ENCODE results near the gene SPON1.
"Not testable (repeated sequence)": the region's sequence is repeated elsewhere in the genome, so short reads cannot be mapped to it uniquely, and the experiment has no call there.

Gene SPON1

DNA sequence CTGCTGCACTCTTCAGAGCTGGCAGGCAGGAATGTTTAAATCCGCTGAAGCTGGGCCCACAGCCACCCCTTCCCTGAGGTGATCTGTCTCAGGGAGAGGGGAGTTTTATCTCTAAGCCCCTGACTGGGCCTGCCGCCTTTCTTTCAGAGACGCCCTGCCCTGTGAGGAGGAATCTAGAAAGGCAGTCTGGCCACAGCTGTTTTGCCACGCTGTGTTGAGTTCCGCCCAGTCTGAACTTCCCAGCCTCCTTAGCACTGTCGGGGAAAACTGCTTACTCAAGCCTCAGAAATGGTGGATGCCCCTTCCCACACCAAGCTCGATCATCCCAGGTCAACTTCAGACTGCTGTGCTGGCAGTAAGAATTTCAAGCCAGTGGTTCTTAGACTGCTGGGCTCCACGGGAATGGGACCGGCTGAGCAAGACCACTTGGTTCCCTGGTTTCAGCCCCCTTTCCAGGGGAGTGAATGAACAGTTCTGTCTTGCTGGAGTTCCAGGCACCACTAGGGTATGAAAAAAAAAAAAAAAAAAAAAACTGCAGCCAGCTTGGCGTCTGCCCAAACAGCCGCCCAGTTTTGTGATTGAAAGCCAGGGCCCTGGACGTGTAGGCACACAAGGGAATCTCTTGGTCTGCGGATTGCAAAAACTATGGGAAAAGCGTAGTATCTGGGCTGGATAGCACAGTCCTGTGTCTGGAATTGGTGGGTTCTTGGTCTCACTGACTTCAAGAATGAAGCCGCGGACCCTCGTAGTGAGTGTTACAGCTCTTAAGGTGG is 127.4 kb downstream of the SPON1 start:
- DNase-seq (ENCODE audit: low spot score) = no peak

DNA sequence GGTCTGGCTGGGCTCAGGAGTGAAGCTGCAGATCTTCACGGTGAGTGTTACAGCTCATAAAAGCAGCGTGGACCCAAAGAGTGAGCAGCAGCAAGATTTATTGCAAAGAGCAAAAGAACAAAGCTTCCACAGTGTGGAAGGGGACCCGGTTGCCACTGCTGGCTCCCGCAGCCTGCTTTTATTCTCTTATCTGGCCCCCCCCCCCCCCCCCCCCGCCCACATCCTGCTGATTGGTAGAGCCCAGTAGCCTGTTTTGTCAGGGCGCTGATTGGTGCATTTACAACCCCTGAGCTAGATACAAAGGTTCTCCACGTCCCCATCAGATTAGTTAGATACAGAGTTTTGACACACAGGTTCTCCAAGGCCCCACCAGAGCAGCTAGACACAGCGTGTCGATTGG is 128.1 kb downstream of the SPON1 start:
- not testable (repeated sequence) for DNase-seq (ENCODE audit: low spot score)

DNA sequence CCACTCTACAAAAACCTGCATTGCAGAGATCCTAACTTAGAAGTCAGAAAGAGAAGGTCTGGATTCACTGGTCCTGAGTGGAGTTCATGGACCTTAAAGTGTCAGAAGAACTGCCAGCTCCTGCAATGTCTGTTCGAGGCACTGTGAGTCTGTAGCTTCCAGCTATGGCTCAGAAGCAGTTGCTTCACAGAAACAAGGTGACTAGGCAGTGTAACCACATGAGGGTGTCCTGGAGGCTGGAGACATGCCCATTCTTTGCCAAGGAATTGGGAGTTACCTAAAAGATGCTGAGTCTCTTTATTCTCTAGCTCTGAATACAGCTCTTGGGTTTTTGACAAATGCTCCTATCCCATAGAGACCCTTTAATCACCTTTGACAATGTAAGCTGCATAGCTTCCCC is 130.5 kb downstream of the SPON1 start:
- DNase-seq (ENCODE audit: low spot score) = no peak

DNA sequence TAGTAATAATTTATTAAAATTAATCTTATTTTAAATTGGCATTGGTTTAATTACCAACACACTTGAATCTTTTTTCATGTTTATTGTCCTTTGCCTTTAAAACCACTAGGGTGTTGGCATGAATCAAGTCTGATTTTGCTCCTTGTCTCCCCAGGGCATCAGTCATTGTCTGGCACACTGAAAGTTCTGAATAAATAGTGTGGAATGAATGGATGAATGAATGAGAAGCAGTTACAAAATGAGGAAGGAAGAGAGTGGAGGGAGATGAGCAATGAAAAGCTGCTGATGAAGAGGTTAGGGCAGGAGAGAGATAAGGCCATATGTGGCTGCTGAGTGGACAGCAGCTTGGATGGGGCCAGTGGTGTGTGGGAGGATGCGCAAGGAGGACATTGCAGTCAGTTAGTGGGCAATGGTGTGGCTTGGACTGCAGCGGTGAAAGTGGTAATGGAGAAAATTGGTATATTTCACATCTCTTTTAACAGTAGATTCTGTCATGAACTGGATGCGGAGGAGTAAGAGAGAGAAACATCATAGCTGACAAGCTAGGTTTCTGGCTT is 132.0 kb downstream of the SPON1 start:
- no peak for DNase-seq (ENCODE audit: low spot score)

DNA sequence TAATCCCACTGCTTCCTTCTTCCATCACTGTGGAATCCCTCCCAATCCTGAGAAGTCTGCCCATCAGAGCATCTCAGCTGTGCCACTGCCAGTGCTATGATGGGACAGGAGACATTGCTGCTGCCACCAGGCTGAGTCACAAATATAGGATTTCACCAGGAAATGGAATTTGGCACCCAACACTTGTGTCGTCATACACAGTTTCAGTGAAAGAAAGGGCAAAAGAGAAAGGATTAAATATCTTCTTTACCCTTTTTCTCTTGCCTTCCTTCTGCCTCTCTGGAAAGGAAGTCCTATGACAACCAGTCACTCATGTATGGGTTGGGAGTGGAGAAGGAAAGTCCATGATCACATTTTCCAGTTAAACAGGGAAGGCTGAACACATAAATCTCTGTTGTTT is 133.4 kb downstream of the SPON1 start:
- no peak for DNase-seq (ENCODE audit: low spot score)

DNA sequence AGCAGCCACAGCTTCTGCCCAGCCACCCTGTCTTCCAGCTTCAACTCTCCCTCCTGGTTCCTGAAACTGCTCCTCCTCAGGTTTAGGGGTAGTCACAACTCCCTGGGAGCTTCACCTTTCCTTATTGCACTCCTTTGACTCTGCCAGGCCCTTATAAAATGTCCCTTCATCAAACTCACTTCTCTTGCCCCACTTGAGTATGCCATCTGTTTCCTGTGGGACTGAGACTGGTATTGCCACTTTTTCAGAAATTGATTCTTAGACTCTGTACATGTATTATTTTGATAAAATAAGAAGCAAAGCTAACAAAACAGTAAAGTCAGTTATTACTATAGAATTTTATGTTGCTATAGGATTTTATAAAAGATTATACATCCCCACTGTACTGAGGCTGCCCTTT is 134.1 kb downstream of the SPON1 start:
- DNase-seq (ENCODE audit: low spot score) = no peak

DNA sequence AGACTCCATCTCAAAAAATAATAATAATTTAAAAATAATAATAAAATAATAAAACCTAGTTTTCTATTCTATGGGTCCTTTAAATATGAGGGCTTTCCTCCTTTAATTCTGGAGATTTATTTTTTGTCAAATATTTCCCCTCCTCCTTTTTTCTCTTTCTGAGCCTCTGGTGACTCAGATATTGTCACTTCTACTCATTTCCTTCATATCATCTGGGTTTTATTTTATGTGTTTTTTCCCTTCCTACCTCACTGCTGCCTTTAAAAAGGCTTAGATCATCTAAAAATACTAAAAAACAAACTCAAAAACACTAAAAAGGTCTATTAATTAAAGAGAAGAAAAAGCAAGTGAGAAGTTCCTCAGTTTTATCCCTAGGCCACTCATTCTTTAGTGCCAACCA is 138.9 kb downstream of the SPON1 start:
- no peak for DNase-seq (ENCODE audit: low spot score)

DNA sequence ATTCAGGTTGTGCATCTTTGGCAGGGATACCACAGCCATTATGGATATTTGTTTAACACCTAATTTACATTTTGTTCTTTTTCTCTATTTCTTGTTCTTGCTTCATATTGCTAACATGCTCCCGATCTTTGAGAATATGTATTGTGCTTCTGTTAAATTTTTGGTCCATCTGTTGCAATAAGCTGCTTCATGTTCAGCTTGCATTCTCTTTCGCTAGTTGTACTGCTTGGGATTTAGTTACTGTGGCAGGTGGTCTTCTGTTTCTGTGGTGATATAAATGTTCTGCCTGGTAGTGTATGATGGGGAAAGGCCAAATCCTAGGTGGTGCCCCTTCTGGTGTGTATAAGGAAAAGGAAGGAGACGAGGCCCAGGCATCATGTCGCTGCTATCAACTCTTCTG is 140.2 kb downstream of the SPON1 start:
- DNase-seq (ENCODE audit: low spot score) = no peak

DNA sequence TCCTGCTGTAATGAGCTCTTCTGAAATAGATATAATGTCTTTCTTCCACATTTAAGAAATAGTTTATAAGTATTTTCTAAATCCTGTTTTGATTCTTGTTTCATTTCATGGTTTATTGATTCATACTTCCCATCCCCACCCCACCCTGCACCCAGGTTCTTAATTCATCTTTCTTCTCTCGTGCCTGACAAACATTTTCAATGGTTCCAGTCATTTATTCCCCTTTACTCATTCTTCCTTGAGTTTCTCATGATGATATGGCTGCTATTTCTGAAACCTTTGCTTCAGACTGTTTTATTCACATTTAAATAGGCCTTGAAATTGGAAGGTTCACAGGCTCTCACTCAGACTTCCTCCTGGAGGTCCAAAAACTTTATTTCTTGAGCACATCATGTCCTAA is 142.9 kb downstream of the SPON1 start:
- DNase-seq (ENCODE audit: low spot score) = no peak

DNA sequence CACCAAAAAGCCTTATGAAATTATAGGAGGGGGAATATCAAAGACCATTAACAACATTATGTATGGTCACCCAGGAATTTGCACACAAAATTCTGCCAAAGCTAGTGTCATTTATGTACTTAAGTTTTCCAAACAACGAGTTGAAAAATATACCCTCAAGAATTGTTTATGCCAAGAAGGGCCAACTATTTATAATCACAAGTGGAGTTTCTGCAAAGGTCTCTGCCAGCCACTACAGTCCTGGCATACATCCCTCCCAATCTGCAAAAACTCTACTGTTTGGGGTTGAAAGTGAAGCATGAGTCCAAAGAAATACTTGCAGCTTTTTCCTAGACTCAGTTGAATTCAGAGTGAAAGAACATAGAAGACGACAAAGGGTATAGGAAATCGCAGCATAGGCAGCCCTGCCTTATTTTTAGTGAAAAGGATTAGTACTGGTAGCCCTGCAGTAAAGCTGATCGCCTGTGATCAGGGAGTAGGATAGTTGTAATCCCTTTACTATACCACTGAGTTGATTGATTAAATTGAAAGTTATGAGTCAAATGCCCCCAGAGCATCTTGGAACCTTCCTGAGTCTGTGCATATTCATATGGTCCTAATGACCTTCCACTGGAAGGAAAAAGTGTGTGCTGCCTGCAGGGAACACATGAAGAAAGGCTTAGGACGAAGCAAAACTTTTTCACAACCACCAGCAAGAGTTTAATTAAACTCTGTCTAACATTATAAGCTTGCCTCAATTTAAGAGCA is 144.0 kb downstream of the SPON1 start:
- DNase-seq (ENCODE audit: low spot score) = no peak

DNA sequence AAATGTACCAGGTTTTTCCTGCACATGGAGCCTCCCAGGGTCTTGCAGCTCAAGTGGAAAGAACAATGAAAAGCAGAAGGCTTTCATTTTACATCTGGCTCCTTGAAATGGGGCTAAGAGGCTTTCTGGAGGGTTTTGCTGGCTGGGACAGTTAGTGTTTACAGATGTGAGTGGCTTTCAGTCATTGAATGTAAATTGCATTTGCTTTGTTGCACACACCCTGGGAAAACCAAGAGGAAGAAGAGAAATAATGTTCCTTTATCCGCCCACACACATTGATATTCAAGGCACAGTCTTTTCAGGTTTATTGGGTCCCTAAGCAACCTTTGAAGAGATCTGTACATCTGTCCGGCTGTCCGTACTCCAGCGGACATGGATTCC is 144.5 kb downstream of the SPON1 start:
- DNase-seq (ENCODE audit: low spot score) = no peak

DNA sequence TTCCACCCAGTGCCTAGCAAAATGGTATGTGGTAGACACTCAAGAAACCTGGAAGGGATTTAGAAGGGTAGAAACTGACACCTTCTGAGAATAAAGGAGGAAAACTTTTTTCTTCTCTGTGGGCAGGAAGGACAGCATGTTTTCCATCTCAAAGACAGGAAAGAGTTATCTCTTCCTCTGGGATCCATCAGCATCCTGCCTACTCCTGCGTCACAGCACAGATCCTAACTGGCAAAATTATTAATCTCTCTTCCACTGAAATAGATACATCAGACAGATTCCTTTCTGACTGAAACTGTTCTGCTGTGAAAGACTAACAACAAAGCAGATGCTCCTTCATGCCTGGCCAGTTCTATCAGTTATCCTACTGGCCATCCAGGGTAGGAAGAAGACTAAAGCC is 147.2 kb downstream of the SPON1 start:
- no peak for DNase-seq (ENCODE audit: low spot score)

DNA sequence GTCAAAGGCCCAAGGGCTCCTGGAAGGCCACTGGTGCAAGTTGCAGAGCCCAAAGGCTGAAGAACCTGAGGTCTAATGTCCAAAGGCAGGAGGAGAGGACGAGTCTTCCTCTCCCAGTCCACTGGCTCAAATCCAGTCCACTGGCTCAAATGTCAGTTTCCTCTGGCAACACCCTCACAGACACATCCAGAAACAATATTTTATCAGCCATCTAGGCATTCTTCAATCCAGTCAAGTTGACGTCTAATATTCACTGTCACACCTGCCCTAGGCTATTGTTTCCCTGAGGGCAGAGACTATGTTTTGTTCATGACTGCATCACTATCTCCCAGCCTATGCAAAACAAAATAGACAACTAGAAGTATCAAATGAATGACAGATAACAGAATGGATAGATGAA is 148.1 kb downstream of the SPON1 start:
- DNase-seq (ENCODE audit: low spot score) = no peak

DNA sequence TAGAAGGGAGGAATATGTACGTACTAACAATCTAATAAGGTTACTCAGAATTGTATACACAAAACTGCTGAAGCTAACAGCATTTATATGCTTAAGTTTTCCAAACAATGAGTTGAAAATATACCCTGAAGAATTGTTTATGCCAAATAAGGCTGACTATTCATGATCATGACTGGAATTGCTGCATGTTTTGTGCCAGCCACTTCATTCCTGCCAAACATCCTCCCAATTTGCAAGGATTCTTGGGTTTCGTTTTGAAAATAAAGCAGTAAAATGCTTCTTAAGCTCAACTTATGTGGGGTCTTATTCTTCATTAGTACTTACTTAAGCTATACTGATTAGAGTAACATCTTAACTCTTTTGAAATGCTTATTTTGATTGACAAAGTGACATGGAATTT is 149.0 kb downstream of the SPON1 start:
- DNase-seq (ENCODE audit: low spot score) = no peak

DNA sequence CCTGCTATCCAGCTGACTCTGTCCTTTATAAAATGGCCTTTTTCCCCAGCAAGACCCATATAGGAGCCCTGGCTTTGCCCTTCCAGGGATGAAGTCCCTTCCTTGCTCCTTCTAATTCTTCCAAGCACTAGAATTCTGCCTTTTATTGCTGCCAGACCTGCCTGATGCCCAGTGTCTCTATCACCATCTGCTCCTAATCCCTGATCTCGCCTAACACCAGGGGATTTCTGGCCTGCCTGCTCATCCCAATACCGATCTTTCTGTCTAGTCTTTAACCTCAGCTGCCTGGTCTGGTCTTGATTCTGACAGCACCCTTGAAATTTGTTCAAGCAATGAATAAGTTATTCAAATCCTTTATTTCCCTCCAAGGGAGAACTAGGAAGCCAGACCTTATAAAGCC is 150.2 kb downstream of the SPON1 start:
- DNase-seq (ENCODE audit: low spot score) = no peak

DNA sequence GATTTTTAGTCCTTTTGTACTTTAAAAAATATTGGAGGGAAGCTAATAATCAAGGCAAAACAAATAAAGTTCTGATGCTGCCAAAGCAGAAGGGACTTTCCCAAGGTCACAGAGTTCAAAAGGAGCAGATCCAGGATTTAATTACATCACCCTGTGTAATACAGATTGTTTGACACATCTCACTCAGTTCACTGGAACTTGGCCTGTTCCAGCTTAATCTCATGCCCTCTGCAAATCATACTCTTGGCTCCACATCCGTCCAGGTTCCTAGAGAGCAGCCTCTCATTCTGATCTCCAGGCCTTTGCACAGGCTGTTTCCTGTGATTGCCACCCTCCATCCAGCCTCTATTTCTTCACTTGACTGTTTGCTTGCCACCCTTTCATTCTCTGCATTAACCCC is 151.7 kb downstream of the SPON1 start:
- no peak for DNase-seq (ENCODE audit: low spot score)

DNA sequence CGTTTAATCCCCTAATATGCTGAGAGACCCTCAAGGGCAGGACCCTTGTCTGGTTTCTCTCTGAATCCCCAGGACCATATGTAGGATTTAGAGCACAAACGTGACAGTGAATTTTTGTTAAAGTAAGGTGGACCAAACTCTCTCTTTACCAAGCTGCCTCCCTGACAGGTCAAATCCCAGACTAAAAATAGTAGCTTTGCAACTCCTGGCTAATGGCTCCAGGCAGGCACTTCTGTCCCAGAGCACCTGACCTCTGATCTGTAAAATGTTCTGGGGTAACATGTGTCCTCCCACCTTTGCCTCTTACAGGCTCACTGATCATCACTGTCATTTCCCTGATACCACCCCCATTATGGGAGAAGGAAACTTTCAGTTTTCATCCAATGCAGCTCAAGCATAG is 152.3 kb downstream of the SPON1 start:
- DNase-seq (ENCODE audit: low spot score) = no peak

DNA sequence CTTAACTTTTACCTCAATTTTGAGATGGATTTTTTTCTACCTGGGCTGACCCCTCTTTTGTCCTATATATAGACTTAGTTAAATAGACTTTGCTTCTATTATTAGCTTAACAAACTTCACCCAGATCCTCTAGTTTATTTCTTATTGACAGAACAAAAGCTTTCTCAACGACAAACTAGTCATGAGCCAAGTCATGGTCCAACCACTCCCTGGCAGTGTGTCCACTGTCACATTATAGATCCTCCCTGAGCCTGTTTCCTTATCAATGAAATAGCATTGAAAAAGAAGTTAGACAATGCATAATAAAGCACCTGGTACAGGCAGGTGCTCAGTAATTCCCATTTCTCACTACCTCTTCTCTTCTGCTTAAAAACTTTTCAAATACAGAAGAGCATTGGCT is 155.1 kb downstream of the SPON1 start:
- no peak for DNase-seq (ENCODE audit: low spot score)

DNA sequence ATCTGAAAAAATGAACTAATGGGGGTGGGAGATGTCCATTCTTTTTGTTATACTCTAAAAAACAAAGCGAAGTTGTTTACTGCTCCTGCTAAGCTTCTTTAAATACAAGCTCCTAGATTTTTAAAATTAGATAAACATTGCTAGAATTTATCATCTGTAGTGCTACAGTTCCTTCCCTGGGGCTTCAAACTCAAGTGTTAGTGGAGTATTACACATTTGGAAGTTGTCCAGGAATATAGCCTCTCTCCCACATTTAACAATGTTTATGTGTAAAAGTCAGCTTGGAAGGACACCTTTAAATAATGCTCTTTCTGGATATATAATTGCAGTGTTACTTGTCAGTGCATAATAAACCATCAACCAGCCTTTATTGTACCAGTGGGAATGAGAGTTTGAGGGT is 155.5 kb downstream of the SPON1 start:
- DNase-seq (ENCODE audit: low spot score) = no peak

DNA sequence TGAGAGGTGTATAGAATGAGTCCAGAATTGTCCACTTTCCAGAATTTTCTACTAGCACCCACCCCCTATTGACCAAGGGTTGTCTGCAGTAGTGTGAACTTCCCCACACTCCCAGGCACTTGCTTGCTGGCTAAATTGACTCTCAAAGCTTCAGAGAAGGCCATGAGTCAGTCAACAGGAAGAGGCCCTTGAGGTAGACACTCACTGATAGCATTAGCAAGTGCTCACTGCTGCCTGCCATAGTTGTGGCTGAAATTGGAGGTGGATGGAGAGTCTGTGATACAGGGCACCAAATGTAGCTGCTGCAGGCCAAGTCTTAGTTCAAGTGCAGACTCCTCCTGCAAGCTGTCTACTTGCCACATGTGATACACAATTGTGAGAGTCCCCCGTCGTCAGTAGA is 156.8 kb downstream of the SPON1 start:
- DNase-seq (ENCODE audit: low spot score) = no peak

DNA sequence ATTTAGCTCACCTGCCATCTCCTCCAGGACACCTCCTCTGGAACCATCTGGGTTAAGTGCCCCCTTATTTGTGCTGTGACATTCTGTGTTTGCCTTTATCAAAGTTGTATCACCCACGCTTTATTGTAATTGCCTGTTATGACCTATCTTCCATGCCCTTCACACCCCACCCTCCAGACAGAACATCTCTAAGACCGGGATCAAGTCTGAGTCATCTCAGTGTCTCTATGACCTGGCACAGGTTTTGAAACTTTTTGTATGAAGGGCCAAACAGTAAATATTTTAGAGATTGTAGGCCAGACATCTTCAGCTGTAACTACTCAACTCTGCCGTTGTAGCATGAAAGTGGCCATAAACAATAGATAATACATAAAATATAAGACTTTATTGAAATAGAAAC is 161.8 kb downstream of the SPON1 start:
- no peak for DNase-seq (ENCODE audit: low spot score)

DNA sequence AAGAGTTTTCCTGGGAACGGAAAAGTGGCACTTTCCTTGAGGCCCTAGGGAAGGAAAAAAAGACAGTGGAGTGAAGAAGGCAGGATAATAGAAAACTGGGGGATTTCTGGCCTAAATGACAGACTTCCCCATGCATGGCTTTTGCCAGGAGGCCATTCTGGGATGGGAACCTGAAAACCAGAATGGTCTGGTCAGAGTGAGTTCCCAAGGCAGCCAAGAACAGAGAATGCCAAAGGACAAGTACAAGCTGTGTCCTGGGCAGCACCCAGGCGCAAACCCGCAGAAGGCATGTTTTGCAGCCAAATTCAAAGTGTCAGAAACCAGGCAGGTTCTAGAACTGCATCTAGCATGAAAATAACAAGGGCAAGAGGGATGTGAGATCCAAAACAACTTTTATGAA is 162.4 kb downstream of the SPON1 start:
- DNase-seq (ENCODE audit: low spot score) = no peak

DNA sequence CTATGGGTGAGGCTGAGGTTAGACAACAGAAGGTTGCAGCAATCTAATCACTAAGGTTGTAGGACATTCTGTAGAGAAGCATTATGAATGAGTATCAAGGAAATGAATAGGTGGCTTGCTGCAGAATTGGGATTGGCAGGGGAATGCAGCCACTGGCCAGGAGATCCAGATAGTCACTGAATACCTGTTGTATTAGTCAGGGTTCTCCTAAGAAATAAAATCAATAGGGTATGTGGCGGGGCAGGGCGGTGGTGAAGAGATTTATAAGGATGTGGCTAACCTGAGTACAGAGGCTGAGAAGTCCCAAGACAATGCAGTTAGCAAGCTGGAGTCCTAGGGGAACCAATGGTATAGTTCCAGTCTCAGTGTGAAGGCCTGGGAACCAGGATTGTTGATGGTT is 163.0 kb downstream of the SPON1 start:
- DNase-seq (ENCODE audit: low spot score) = no peak

DNA sequence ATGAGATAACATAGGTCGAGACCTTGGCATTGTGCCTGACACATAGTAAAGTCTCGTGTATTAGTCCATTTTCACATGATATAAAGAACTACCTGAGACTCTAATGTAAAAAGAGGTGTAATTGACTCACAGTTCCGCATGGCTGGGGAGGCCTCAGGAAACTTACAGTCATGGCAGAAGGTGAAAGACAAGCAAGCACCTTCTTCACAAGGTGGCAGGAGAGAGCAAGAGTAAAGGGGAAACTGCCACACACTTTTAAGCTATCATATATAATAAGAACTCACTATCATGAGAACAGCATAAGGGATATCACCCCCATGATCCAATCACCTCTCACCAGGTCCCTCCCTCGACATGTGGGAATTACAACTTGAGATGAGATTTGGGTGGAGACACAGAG is 165.2 kb downstream of the SPON1 start:
- no peak for DNase-seq (ENCODE audit: low spot score)

Data from left forelimb (tissue), 1 donor.